Fibroblast of skin of abdomen (primary cell): Measurements from ENCODE around the gene CCDC117. TPM values are rescaled to one million over a fixed set of nuclear protein-coding genes. Genes with fewer than 3 reads are reported as not detected.
"Not testable (repeated sequence)": the region's sequence is repeated elsewhere in the genome, so short reads cannot be mapped to it uniquely, and the experiment has no call there.

ENCODE experiments used
- DNase-seq: peaks from one replicate; pipeline ENCODE4 v3.0.0-alpha.2; 2013
- polyA plus RNA-seq, 2 experiments: library from polyadenylated mRNA; unstranded; fragments of 120-200 nt; gene quantifications; one replicate each; pipeline ENCODE4 v1.2.1, GENCODE V29; 2013; ENCODE audit not compliant: insufficient read length in 2 of 2

The CCDC117 gene, protein sequence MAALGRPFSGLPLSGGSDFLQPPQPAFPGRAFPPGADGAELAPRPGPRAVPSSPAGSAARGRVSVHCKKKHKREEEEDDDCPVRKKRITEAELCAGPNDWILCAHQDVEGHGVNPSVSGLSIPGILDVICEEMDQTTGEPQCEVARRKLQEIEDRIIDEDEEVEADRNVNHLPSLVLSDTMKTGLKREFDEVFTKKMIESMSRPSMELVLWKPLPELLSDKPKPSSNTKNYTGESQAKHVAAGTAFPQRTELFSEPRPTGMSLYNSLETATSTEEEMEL
- 14.5 TPM for polyA plus RNA-seq (2013, experiment 1 of 2; ENCODE audit: insufficient read length)
- polyA plus RNA-seq (2013, experiment 2 of 2; ENCODE audit: insufficient read length) = 13.5 TPM

DNA sequence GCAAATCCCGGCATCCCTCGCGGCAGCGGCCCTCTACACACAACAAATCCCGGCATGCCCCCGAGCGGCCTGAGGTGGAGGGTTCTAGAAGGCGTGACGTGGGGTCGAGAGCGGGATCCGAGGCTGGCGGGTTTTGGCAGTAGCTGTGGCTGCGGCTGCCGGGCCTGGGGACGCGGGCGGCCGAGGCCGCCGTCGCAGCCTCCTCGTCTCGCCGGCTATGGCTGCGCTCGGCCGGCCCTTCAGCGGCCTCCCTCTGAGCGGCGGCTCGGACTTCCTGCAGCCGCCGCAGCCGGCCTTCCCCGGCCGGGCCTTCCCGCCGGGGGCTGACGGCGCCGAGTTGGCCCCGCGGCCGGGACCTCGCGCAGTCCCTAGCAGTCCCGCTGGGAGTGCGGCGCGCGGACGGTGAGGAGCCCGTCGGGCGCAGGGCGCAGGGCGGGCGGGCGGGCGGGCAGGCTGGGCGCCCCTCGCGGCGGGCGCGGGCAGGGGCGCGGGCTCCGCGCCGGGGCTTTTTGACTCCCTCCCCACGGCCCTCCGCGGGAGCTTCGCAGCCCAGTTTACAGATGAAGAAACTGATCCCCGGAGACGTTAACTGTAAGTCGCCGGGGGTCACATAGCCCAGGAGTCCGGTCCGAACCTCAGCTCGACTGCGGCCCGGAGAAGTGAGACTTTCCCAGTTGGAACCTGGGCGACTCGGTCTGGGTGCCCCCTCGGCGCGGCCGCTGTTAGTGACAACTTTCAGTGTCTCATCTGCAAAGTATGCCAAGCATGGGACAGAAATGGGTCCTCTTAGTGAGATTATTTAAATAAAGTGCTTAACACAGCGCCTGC lies at the start of gene CCDC117:
CCDC117 (plus strand) TSS at position 63 of the 828 bp plus-strand sequence; CDS start at position 218, 155 bp downstream.
- DNase-seq = peak; percentile 96

DNA sequence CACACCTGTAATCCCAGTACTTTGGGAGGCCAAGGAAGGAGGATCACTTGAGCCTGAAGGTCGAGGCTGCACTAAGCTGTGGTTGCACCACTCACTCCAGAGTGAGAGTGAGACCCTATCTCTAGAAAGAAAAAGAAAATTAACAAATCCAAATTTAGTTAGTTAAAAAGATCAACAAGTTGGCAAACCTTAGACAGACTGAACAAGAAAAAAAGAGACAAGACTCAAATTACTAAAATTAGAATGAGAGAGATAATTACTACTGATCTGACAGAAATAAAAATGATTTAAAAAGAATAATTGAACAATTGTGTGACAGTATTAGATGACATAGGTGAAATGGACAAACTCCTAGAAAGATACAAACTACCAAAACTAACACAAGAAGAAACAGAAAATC lies 44.5 kb upstream of the CCDC117 start:
- DNase-seq = no peak

DNA sequence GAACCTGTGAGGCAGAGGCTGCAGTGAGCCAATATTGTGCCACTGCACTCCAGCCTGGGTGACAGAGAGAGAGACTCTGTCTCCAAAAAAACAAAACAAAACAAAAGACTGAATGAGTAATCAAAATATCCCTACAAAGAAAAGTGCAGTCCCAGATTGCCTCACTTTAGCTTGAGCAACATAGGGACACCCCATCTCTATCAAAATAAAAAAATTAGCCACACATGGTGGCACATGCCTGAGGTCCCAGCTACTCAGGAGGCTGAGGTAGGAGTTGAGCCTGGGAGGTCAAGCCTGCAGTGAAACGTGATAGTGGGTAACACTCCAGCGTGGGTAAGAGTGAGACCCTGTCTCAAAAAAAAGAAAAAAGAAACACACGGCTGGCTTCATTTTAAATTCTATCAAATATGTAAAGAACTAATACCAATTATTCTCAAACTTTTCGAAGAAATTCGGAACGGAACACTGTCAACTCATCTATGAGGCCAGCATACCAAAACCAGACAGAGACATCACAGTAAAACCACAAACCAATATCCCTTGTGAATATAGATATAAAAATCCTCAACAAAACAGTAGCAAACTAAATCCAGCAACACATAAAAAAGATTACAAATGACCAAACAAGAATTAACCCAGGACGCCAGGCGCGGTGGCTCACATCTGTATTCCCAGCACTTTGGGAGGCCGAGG lies 43.7 kb upstream of the CCDC117 start:
- DNase-seq = no peak

DNA sequence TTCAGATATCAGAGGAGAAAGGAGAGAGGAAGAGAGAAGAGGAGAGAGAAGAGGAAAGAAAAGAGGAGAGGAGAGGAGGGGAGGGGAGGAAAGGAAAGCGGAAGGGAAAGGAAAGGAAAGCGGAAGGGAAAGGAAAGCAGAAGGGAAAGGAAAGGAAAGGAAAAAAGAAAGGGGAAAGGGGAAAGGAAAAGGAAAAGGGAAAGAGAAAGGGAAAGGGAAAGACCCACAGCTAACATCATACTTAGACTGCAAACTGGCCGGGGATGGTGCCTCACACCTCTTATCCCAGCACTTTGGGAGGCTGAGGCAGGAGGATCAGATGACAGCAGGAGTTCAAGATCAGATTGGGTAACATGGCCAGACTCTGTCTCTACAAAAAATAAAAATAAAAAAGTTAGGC lies 42.3 kb upstream of the CCDC117 start:
- DNase-seq = no peak

DNA sequence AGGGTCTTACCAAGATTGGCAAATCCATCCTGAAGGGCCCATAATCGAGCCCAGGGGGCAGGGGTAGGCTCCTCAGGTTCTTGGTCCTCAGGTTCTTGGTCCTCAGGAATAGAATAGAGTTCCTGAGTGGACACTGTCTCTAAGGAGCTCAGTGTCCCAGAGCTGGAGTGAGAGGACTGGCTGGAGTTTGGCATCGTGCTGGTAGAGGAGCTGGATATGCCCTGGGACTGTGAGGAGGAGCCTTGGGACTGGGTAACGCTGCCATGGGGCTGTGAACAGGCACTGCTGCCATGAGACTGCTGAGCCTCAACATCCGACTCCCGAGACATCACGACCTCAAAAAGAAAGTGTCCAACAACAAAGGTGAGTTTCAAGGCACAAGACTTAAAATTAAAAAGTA lies 38.1 kb upstream of the CCDC117 start:
- DNase-seq = no peak

DNA sequence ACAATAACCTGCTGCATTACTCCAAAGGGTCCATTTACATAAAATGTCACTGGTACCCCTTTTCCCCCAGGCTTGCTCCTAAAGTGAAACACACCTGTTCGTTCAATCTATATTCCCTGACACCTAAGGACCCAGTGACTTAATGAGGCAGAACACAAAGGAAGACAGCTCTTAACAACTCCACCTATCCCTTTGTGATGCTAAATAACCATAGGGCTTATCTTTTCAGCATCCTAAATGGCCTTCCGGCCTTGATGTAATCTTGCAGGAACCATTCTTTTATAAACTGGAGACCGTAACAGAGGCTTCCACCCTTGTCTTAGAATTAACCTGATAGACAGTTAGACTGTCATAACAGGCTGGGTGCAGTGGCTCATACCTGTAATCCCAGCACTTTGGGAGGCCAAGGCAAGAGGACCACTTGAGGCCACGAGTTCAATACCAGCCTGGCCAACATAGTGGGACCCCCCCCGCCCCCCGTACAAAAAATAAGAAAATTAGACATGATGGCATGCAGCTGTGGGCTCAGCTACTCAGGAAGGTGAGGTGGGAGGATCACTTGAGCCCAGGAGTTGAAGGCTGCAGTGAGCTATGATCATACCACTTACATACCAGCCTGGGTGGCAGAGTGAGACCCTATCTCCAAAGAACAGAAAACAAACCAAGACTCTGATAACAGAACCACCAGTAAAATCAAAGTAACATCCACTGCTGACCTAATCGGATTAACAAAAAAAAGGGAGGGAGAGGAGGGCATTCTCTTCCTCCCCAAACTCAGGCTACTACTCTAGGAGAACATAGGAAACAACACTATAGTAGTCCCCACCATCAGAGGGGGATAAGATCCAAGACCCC lies 36.0 kb upstream of the CCDC117 start:
- no peak for DNase-seq

DNA sequence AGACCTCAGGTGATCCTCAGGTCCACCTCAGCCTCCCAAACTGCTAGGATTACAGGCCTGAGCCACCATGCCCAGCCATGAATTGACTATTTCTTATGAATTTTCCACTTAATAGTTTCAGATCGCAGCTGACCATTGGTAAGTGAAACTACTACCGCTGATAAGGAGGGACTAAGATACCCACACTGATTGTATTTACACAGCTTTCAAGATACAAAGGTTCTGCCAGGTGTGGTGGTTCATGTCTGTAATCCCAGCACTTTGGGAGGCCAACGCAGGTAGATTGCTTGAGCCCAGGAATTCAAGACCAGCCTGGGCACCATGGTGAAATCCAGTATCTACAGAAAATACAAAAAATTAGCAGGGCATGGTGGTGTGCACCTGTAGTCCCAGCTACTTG lies 34.8 kb upstream of the CCDC117 start:
- DNase-seq = no peak

DNA sequence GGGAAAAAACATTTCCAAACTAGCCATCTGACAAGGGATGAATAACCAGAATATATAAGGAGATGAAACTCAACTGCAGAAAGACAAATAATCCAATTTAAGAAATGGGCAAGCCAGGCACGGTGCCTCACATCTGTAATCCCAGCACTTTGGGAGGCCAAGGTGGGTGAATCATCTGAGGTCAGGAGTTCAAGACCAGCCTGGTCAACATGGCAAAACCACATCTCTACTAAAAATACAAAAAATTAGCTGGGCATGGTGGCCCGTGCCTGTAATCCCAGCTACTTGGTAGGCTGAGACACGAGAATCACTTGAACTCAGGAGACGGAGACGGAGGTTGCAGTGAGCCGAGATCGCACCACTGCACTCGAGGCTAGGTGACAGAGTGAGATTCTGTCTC lies 33.6 kb upstream of the CCDC117 start:
- not testable (repeated sequence) for DNase-seq

DNA sequence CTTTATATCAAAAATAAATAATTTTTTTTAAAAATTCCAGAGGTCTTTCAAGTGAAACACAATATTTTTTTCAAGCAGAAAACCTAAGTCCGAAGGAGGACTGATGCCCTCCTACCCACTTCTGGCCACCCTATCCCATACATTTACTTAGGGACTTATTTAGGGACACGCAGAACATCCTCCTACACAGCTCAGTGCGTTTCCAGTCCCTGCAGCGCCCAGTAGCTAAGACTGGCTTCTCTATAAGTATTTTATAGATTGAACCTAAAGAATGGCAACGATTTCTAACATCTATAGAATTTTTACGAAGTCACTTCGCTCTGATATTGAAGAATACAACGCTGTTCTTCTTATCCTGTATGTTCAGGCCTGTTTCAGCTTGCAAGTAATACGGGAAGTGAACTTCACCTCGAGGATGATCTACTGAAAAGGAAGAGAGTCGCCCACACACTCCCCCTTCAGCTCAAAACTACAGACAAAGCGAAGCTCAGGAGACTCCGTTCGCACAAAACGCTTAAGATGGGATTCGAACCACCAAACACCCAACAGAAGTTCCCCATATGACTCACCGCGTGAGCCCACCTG lies 31.2 kb upstream of the CCDC117 start:
- no peak for DNase-seq

DNA sequence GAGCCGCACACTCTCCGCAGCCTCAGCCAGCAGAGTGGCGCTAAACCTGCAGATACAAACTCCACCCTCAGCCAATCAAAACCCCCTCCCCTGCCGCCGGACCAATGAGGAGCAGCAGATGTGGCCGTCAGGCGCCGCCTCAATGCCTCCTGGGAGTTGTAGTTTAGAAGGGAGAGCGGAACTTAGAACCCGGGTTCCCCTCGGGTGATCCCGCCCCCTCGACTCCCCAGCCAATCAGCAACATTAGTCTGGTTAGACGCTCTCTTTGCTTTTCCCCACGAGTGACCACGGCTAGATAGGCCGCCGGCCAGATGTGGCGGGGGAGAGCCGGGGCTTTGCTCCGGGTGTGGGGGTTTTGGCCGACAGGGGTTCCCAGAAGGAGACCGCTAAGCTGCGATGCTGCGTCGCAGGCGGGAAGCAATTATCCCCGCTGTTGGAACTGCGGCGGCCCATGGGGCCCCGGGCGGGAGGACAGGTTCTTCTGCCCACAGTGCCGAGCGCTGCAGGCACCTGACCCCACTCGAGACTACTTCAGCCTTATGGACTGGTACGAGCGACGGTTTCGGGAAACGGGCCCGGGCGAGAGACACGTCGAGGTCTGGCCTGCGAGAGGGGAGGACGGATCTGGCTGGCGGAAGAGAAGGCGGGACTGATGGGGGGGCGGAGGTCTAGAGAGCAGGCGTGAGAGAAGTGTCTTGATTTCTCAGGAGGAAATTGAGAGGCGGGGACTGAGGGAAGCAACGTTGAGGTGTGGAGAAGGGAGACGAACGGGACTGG lies 30.5 kb upstream of the CCDC117 start, which contains the start of the genes CHEK2 and HSCB:
CHEK2 (minus strand) TSS at position 36 of the 777 bp plus-strand sequence. CDS start 7,099 bp downstream, outside the sequence.
HSCB (plus strand) TSS at position 255 of the 777 bp plus-strand sequence; CDS start at position 312, 57 bp downstream.
- peak; percentile 99 for DNase-seq

DNA sequence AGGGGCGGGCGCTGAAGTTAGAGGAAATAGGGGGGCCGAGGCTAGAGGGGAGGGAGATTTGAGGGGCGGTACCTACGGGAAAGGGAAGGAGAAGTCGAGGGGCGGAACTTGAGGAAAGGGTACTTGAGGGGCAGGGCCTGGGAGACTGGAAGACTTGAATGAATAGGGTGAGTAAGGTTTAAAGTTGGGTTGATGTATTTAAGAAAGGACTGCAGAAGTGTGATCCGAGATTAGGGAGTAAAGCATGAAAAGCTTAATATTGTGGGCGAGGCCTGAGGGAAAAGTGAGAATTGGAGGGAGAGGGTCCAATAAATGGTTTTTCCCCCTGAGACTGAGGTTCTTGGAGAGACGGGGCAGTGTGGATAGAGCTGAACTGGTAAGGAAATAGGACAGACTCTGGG lies 29.9 kb upstream of the CCDC117 start:
- DNase-seq = no peak

DNA sequence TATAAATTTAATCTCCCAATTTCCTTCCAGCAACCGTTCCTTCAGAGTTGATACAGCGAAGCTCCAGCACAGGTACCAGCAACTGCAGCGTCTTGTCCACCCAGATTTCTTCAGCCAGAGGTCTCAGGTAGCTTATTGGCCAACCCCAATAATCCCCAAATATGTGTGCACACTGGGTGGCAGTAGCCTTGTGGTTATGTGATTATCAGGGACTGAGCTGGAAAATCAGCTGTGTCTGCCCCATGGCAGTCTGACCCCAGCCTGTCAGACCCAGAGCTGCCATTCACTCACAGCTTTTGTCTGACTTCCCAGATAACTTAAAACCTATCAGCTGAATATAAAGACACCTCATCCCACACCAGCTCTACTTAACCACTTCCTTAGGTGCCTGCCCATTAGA lies 28.6 kb upstream of the CCDC117 start:
- no peak for DNase-seq

DNA sequence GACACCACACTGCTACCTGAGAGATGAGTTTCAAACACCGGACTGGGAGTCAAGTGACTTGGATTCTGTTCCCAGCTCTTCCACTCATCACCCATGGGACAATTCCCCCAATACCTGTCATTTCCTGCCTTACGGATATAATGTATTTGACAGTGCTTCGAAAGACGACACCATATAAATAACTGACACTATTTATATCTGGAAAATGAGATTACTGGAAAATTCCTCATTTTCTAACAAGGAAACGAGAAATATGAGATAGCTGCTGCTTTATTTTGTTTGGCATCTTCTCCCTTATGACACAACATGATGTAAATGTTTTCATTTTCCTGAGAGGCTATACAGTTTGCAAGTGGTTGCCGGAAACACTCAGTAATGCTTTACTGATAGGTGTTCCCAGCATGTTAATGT lies 22.0 kb upstream of the CCDC117 start:
- peak; percentile 65 for DNase-seq

DNA sequence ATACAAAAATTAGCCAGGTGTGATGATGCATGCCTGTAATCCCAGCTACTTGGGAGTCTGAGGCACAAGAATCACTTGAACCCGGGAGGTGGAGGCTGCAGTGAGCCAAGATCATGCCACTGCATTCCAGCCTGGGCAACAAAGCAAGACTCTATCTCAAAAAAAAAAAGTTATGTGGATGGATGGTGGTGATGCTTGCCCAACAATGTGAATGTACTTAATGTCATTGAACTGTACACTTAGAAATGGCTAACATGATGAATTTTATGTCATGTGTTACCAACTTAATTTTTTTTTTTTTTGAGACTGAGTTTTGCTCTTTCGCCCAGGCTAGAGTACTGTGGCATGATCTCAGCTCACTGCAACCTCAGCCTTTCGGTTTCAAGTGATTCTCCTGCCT lies 18.0 kb upstream of the CCDC117 start:
- not testable (repeated sequence) for DNase-seq

DNA sequence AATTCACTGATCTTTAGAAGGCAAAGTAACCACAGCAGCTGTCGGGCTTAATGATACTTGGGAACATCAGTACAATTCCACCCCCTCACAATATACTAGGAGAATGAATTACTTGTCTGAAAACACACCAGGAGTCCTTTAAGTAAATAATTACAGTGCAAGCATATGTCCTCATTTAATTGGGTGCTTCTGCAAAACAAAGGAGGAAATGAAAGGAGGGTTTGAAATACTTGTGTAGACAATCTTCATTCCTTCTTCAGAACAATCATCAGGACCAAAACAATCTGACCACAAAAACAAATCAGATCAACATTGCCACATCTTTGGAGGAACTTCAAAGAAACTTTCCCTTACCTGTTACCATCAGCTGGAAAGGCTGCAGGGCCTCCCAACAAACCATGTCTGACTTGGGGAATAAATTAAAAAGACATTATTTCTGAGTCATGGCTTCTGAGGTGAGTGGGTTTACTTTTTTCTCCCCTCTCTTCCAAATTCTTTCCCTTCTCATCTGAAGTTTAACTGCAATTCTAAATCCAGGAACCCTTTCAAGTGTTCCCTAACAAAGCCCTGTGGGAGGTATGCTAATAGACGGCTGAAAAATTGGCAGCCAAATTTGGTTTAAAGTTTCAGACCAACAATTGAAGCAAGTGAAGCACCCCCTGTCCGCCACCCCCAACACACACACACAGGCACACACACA lies 12.5 kb upstream of the CCDC117 start:
- no peak for DNase-seq

DNA sequence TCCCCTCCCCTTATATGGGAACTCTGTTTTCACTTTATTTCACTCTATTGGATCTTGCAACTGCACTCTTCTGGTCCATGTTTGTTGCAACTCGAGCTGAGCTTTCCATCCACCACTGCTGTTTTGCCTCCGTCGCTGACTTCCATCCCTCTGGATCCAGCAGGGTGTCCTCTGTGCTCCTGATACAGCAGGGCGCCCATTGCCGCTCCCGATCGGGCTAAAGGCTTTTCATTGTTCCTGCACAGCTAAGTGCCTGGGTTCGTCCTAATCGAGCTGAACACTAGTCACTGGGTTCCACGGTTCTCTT lies 11.1 kb upstream of the CCDC117 start:
- DNase-seq = no peak

DNA sequence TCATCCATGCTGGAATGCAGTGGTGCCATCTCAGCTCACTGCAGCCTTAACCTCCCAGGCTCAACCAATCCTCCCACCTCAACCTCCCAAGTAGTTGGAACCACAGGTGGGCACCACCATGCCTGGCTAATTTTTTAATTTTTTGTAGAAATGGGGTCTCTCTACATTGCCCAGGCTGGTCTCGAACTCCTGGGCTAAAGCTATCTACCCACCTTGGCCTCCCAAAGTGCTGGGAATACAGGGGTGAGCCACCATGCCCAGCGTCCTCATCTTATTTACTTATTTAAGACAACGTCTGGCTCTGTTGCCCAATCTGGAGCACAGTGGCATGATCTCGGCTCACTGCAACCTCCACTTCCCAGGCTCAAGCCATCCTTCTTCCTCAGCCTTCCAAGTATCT lies 10.5 kb upstream of the CCDC117 start:
- DNase-seq = not testable (repeated sequence)

DNA sequence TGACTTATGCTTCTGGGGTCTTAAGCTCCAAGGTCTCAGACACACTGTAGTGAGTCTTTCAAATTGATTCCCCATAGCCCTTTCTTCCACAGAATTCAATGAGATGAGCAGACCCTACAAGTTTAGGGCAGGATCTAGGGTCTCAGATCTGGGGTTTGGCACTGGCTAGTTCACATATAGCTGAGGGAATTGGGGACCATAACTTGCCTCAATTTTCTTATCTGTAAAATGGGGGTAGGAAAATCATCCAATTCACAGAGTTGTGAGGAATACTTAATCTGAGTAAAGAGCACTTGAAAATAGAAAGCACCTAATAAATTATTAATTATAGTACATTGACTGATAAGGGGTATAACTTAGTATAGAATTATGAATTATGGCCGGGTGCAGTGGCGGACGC lies 5.9 kb upstream of the CCDC117 start:
- DNase-seq = no peak

DNA sequence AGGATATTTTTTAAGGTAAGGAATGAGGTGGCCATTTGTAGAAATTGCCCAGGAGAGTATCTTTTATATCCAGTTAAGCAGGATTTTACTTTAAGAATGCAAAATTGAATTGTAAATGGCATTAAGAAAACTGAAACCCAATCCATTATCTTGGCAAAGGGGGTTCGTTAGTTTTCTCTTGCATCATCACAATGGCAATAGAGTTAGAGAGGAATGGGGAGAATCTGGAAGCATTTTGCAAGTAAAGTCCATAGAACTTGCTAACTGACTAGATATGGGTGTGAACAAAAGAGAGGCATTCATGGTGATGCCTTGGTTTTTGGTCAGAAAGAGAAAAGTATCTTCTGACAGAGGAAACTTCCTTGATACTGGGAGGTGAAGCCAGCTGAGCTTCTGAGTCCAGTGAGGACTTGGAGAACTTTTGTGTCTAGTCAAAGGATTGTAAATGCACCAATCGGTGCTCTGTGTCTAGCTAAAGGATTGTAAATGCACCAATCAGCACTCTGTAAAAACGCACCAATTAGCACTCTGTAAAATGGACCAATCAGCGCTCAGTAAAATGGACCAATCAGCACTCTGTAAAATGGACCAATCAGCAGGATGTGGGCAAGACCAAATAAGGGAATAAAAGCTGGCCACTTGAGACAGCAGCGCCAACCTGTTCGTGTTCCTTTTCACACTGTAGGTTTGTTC lies 3.6 kb upstream of the CCDC117 start:
- DNase-seq = no peak
